ENCODE measurements around the gene SND1.

The SND1 gene

GRCh38 chr7:127974446-127975035 is 322.5 kb downstream of the SND1 start:
- FAIRE-seq (no peak), DNase-seq (ENCODE audit: insufficient read length) (no peak)
- TF ChIP-seq POLR2A (IDR thresholded peaks at IDR 0.05; ENCODE audit: low read depth, low read length) (no peak), POLR2AphosphoS5 (IDR thresholded peaks at IDR 0.05; ENCODE audit: low read depth, low read length) (no peak), TAF1 (IDR thresholded peaks at IDR 0.05; ENCODE audit: borderline replicate concordance, low read depth, low read length) (no peak)

GRCh38 chr7:127976056-127976737 is 324.2 kb downstream of the SND1 start:
- DNase-seq (ENCODE audit: insufficient read length) = no peak
- TF ChIP-seq POLR2AphosphoS5 (IDR thresholded peaks at IDR 0.05; ENCODE audit: low read depth, low read length) (no peak), POLR2A (IDR thresholded peaks at IDR 0.05; ENCODE audit: low read depth, low read length) (no peak), TAF1 (IDR thresholded peaks at IDR 0.05; ENCODE audit: borderline replicate concordance, low read depth, low read length) (no peak)
- no peak for FAIRE-seq

GRCh38 chr7:127976738-127977120 is 324.7 kb downstream of the SND1 start:
- FAIRE-seq = no peak
- TF ChIP-seq POLR2AphosphoS5 (IDR thresholded peaks at IDR 0.05; ENCODE audit: low read depth, low read length) (no peak), TAF1 (IDR thresholded peaks at IDR 0.05; ENCODE audit: borderline replicate concordance, low read depth, low read length) (no peak), POLR2A (IDR thresholded peaks at IDR 0.05; ENCODE audit: low read depth, low read length) (no peak)

GRCh38 chr7:127978421-127978820 is 326.4 kb downstream of the SND1 start:
- DNase-seq (ENCODE audit: insufficient read length) (no peak), FAIRE-seq (no peak)
- TF ChIP-seq TAF1 (IDR thresholded peaks at IDR 0.05; ENCODE audit: borderline replicate concordance, low read depth, low read length) = no peak

More at GRCh38 chr7:127976738-127977120, 324.7 kb downstream of the SND1 start:
- no peak for DNase-seq (ENCODE audit: insufficient read length)

GRCh38 chr7:127979113-127979727 is 327.2 kb downstream of the SND1 start:
- FAIRE-seq (peak; percentile 46), DNase-seq (ENCODE audit: insufficient read length) (no peak)
- TF ChIP-seq POLR2A (IDR thresholded peaks at IDR 0.05; ENCODE audit: low read depth, low read length) (no peak), POLR2AphosphoS5 (IDR thresholded peaks at IDR 0.05; ENCODE audit: low read depth, low read length) (no peak), TAF1 (IDR thresholded peaks at IDR 0.05; ENCODE audit: borderline replicate concordance, low read depth, low read length) (no peak)

GRCh38 chr7:127979728-127980126 is 327.7 kb downstream of the SND1 start:
- TF ChIP-seq POLR2A (IDR thresholded peaks at IDR 0.05; ENCODE audit: low read depth, low read length) = no peak
- no peak for TF ChIP-seq TAF1 (IDR thresholded peaks at IDR 0.05; ENCODE audit: borderline replicate concordance, low read depth, low read length)
- no peak for TF ChIP-seq POLR2AphosphoS5 (IDR thresholded peaks at IDR 0.05; ENCODE audit: low read depth, low read length)
- no peak for FAIRE-seq
- DNase-seq (ENCODE audit: insufficient read length) = no peak

GRCh38 chr7:127980901-127981300 is 328.9 kb downstream of the SND1 start:
- no peak for DNase-seq (ENCODE audit: insufficient read length)
- FAIRE-seq = no peak
- TF ChIP-seq POLR2A (IDR thresholded peaks at IDR 0.05; ENCODE audit: low read depth, low read length) = no peak

- TF ChIP-seq POLR2AphosphoS5 (IDR thresholded peaks at IDR 0.05; ENCODE audit: low read depth, low read length) (no peak), TAF1 (IDR thresholded peaks at IDR 0.05; ENCODE audit: borderline replicate concordance, low read depth, low read length) (no peak), POLR2A (IDR thresholded peaks at IDR 0.05; ENCODE audit: low read depth, low read length) (no peak)
- DNase-seq (ENCODE audit: insufficient read length) (no peak), FAIRE-seq (no peak)
Measured at GRCh38 chr7:127981965-127982364, 330.0 kb downstream of the SND1 start.

- TF ChIP-seq TAF1 (IDR thresholded peaks at IDR 0.05; ENCODE audit: borderline replicate concordance, low read depth, low read length) (no peak), POLR2A (IDR thresholded peaks at IDR 0.05; ENCODE audit: low read depth, low read length) (no peak), POLR2AphosphoS5 (IDR thresholded peaks at IDR 0.05; ENCODE audit: low read depth, low read length) (no peak)
- FAIRE-seq (no peak), DNase-seq (ENCODE audit: insufficient read length) (no peak)
Measured at GRCh38 chr7:127983804-127984332, 331.9 kb downstream of the SND1 start.

- FAIRE-seq (no peak), DNase-seq (ENCODE audit: insufficient read length) (no peak)
- TF ChIP-seq POLR2AphosphoS5 (IDR thresholded peaks at IDR 0.05; ENCODE audit: low read depth, low read length) = no peak
- no peak for TF ChIP-seq TAF1 (IDR thresholded peaks at IDR 0.05; ENCODE audit: borderline replicate concordance, low read depth, low read length)
- no peak for TF ChIP-seq POLR2A (IDR thresholded peaks at IDR 0.05; ENCODE audit: low read depth, low read length)
Measured at GRCh38 chr7:127986581-127987521, 334.9 kb downstream of the SND1 start.

- FAIRE-seq (no peak), DNase-seq (ENCODE audit: insufficient read length) (no peak)
- no peak for TF ChIP-seq TAF1 (IDR thresholded peaks at IDR 0.05; ENCODE audit: borderline replicate concordance, low read depth, low read length)
- TF ChIP-seq POLR2AphosphoS5 (IDR thresholded peaks at IDR 0.05; ENCODE audit: low read depth, low read length) = no peak
- no peak for TF ChIP-seq POLR2A (IDR thresholded peaks at IDR 0.05; ENCODE audit: low read depth, low read length)
Measured at GRCh38 chr7:127988751-127989150, 336.8 kb downstream of the SND1 start.

Data from GM12892 (cell line).